K562 (cell line): Measurements from ENCODE around the gene ST6GALNAC2. TPM values are rescaled to one million over a fixed set of nuclear protein-coding genes. Genes with fewer than 3 reads are reported as not detected.

Experiments
- ATAC-seq: fragments of 200-7000 bp; cut with Tn5 transposase; 3 replicates; pipeline ENCODE4 v1.9.1; 2020; ENCODE audit warnings: moderate library complexity
- BruUV-seq: library from RNA; stranded (reverse); fragments of 400-500 nt; replicated peaks from 2 replicates; lab custom pipeline; 2021; lab: Mats Ljungman, UMichigan
- CTCF ChIA-PET: fragments of 300-600 bp; formaldehyde crosslinking; extraction: SDS; loops from one replicate; lab custom pipeline; 2021; ENCODE audit warnings: low intra/inter-chr PET ratio; lab: Yijun Ruan, JAX
- POLR2A ChIA-PET: fragments of 300-600, 350-650 bp; sonication (Branson Sonifier 250); formaldehyde crosslinking; extraction: SDS; loops from one replicate; lab custom pipeline; 2021; ENCODE audit warnings: antibody characterized with exemption, inconsistent platforms; lab: Yijun Ruan, JAX
- DNase-seq, 4 experiments: peaks; one replicate each; pipeline versions ENCODE4 v3.0.0 to v3.0.0-alpha.2; 2011 to 2018; ENCODE audit warnings: low spot score in 3 of 4, mixed read lengths in 3 of 4; ENCODE audit errors: extremely low read depth in 1 of 4
- FAIRE-seq: peaks from 2 replicates; lab custom pipeline; 2011; peaks lifted over from hg19 to GRCh38; lab: Jason Lieb, UNC
- H2AFZ ChIP-seq: 2 replicates; pipeline ENCODE4 v1.6.0; 2011; ENCODE audit warnings: low read depth, low read length, control low read depth, inconsistent platforms
- H3K27ac ChIP-seq: fragments of 200-600 bp; 3 replicates; pipeline ENCODE4 v1.8.0; 2011; ENCODE audit warnings: low read depth, mild to moderate bottlenecking, control low read depth, inconsistent platforms, low read length, moderate library complexity, mixed read lengths; ENCODE audit errors: extremely low read depth
- H3K27me3 ChIP-seq, 2 experiments: fragments of 300-600 bp in 1 of 2; 2 replicates in 1 of 2; 3 replicates in 1 of 2; pipeline versions ENCODE4 v1.6.0 to v1.8.0; 2011; ENCODE audit warnings: inconsistent platforms in 2 of 2, low read length in 2 of 2, mild to moderate bottlenecking in 1 of 2, mixed read lengths in 1 of 2, moderate library complexity in 1 of 2; ENCODE audit not compliant: control insufficient read depth in 2 of 2, insufficient read depth in 2 of 2
- H3K36me3 ChIP-seq: fragments of 300-600 bp; 3 replicates; pipeline ENCODE4 v1.8.0; 2011; ENCODE audit warnings: mild to moderate bottlenecking, low read length, inconsistent platforms; ENCODE audit not compliant: control insufficient read depth, insufficient read depth
- H3K4me1 ChIP-seq, 2 experiments: fragments of 200-600 bp in 1 of 2; replicated peaks in 1 of 2; 2 replicates in 1 of 2; 3 replicates in 1 of 2; pipeline versions ENCODE4 v1.5.1 to v1.8.0; 2011; ENCODE audit warnings: inconsistent platforms in 2 of 2, low read length in 2 of 2, mild to moderate bottlenecking in 1 of 2, mixed read lengths in 1 of 2, moderate library complexity in 1 of 2; ENCODE audit not compliant: control insufficient read depth in 2 of 2, insufficient read depth in 2 of 2
- H3K4me2 ChIP-seq: 2 replicates; pipeline ENCODE4 v1.6.1; 2011; ENCODE audit warnings: low read length, control low read depth, inconsistent platforms, mixed read lengths; ENCODE audit not compliant: insufficient read depth
- H3K4me3 ChIP-seq: fragments of 200-600 bp; sonication (generic), shearing (Covaris generic); 2 replicates; pipeline ENCODE4 v1.5.1; 2016; ENCODE audit warnings: control low read depth, inconsistent platforms
- H3K79me2 ChIP-seq: fragments of 200-600 bp; 3 replicates; pipeline ENCODE4 v1.8.0; 2011; ENCODE audit warnings: low read length, inconsistent platforms; ENCODE audit not compliant: control insufficient read depth, insufficient read depth
- H3K9ac ChIP-seq, 2 experiments: 2 replicates each; pipeline versions ENCODE4 v1.6.0 to v1.6.1; 2011; ENCODE audit warnings: low read depth in 2 of 2, low read length in 2 of 2, control low read depth in 1 of 2, inconsistent platforms in 1 of 2, mild to moderate bottlenecking in 1 of 2, mixed read lengths in 1 of 2; ENCODE audit not compliant: insufficient read depth in 1 of 2
- H3K9me1 ChIP-seq: one replicate; pipeline ENCODE4 v1.6.0; 2011; ENCODE audit warnings: inconsistent platforms, mild to moderate bottlenecking, low read length, moderate library complexity; ENCODE audit not compliant: control insufficient read depth, insufficient read depth
- H3K9me3 ChIP-seq: replicated peaks from 2 replicates; pipeline ENCODE4 v1.5.1; 2011; ENCODE audit warnings: low read depth, low read length, inconsistent platforms; ENCODE audit not compliant: control insufficient read depth, insufficient read depth
- H4K20me1 ChIP-seq: replicated peaks from 2 replicates; pipeline ENCODE4 v1.6.1; 2011; ENCODE audit warnings: low read length, inconsistent platforms, mixed read lengths; ENCODE audit not compliant: control insufficient read depth, insufficient read depth
- CBFB ChIP-seq: sonication (generic); formaldehyde crosslinking; IDR thresholded peaks from 2 replicates; pipeline ENCODE4 v1.4.0; 2020; ENCODE audit warnings: mild to moderate bottlenecking, missing genetic modification reagents
- CHD1 ChIP-seq: fragments of 200-600 bp; sonication (generic); IDR thresholded peaks from one replicate; pipeline ENCODE4 v1.6.1; 2012; ENCODE audit warnings: mild to moderate bottlenecking, moderate library complexity, low read length, inconsistent platforms
- PKNOX1 ChIP-seq: fragments of 450-650 bp; IDR thresholded peaks from 2 replicates; pipeline ENCODE4 v1.6.1; 2016
- PTBP1 ChIP-seq: fragments of 200-400 bp; formaldehyde crosslinking; IDR thresholded peaks from 2 replicates; pipeline ENCODE4 v1.6.1; 2017; ENCODE audit warnings: low read depth, low read length
- ZBTB9 ChIP-seq: fragments of 450-650 bp; formaldehyde crosslinking; IDR thresholded peaks from 2 replicates; pipeline ENCODE4 v1.4.0; 2020; ENCODE audit warnings: mild to moderate bottlenecking, moderate library complexity
- ZNF318 ChIP-seq, 2 experiments: fragments of 450-650 bp; IDR thresholded peaks; 2 replicates each; pipeline ENCODE4 v1.6.1; 2016; ENCODE audit warnings: mild to moderate bottlenecking in 2 of 2, borderline replicate concordance in 1 of 2, low read depth in 1 of 2, moderate library complexity in 1 of 2
- ZNF354B ChIP-seq: fragments of 250-450 bp; sonication (Bioruptor Pico); IDR thresholded peaks from 2 replicates; pipeline ENCODE4 v1.4.0; 2020
- ZNF551 ChIP-seq: fragments of 250-450 bp; sonication (Bioruptor Pico); IDR thresholded peaks from 2 replicates; pipeline ENCODE4 v1.5.0; 2021; ENCODE audit warnings: mild to moderate bottlenecking, moderate library complexity
- ZNF75A ChIP-seq: fragments of 450-650 bp; formaldehyde crosslinking; IDR thresholded peaks from 2 replicates; pipeline ENCODE4 v1.4.0; 2020; ENCODE audit warnings: mild to moderate bottlenecking
- WGBS: fragments of 100-300 bp; shearing (Covaris generic); methylation state at CpG from one replicate; pipeline ENCODE4 v1.1.6; 2016; ENCODE audit warnings: low coverage, mixed read lengths; ENCODE audit not compliant: insufficient coverage; ENCODE audit errors: missing lambda C conversion rate; 5-methylcytosine and 5-hydroxymethylcytosine counted together
- in situ Hi-C: fragments of 300-500 bp; cut with MboI; formaldehyde crosslinking; loops from 4 replicates; pipeline ENCODE4 v1.15.0; 2018; ENCODE audit warnings: inconsistent platforms, mixed read lengths
- intact Hi-C: fragments of 100-400 bp; cut with micrococcal nuclease; formaldehyde crosslinking; loops from 2 replicates; pipeline ENCODE4 v1.14.2; 2022
- polyA plus RNA-seq, 8 experiments: library from polyadenylated mRNA; depleted of rRNA in 4 of 8; stranded (reverse) in 5 of 8; unstranded in 3 of 8; fragments of >200 nt; fragmentation: Nextera tagmentation in 2 of 8; fragmentation: Illumina TruSeq in 1 of 8; extraction: Ambion mirVana in 2 of 8; extraction: Trizol in 1 of 8; gene quantifications; 2 replicates each; pipeline versions ENCODE4 v1.2.1 to v1.2.3, GENCODE V29; 2011 to 2014; ENCODE audit warnings: inconsistent platforms in 1 of 8, missing spikeins in 1 of 8
- total RNA-seq, 7 experiments: library from RNA; depleted of rRNA in 6 of 7; stranded (reverse); fragments of >200 nt in 6 of 7; fragmentation: Illumina TruSeq in 2 of 7; extraction: Trizol in 2 of 7; gene quantifications; 2 replicates each; pipeline versions ENCODE4 v1.2.1 to v1.2.3, GENCODE V29; 2011 to 2021; ENCODE audit warnings: low replicate concordance in 1 of 7

The ST6GALNAC2 gene
- total and polyA plus RNA-seq, 9 of the 15 experiments (the other 6 are each of a cell fraction or from before 2014, with no cell fraction given) = 0.18 TPM; not detected in 8

- Histone ChIP-seq H3K27me3 (no peaks in the 10 kb centered on the region), H3K79me2 (no peaks in the 10 kb centered on the region), H3K4me3 (no peak overlapping the region), H3K36me3 (no peaks in the 10 kb centered on the region), H3K9ac (no peak overlapping the region), H3K9me3 (no peaks in the 10 kb centered on the region), H3K4me2 (no peak overlapping the region), H3K4me1 (peaks cover 0 to 39% of the 10 kb centered on the region in 2 experiments; a peak in 3 of 5 replicates), H4K20me1 (no peaks in the 10 kb centered on the region), H2AFZ (no peak overlapping the region), H3K27ac (no peak overlapping the region), H3K9me1 (no peaks in the 10 kb centered on the region)
- ATAC-seq (no peak), FAIRE-seq (peak; percentile 90), DNase-seq (no peak)
- intact Hi-C loops (loop anchor here (1.0 to 5.0 kb wide), 3 partner anchors 19 to 40 kb away; no protein-coding TSS in a partner anchor), in situ Hi-C loops (no loop called here)
- no TSS peak for BruUV-seq
- CTCF ChIA-PET = interaction anchor here (0.6 to 2.1 kb wide), 5 partner anchors 25 to 82 kb away, joined by 3 to 24 read pairs (median 4); no protein-coding TSS in a partner anchor
- 16% methylated on average over 2 of the region's 2 CpGs for WGBS
- POLR2A ChIA-PET = interaction anchor here (0.8 to 2.0 kb wide), 2 partner anchors 12 to 76 kb away, joined by 3 to 7 read pairs; no protein-coding TSS in a partner anchor
- TF ChIP-seq ZNF354B (no peak), PKNOX1 (no peak), CBFB (CRISPR knock-in tag) (no peak), PTBP1 (no peak), ZNF551 (CRISPR knock-in tag) (no peak), CHD1 (no peak), ZNF75A (CRISPR knock-in tag) (no peak), ZNF318 (IDR thresholded peaks at IDR 0.05; ENCODE audit: borderline replicate concordance in 1 of 2, low read depth in 1 of 2) (no peak; a peak in 1 of 4 replicates), ZBTB9 (CRISPR knock-in tag) (no peak)
Measured at GRCh38 chr17:76547642-76548202, 37.9 kb downstream of the ST6GALNAC2 start.
